ENCODE measurements around the gene NCKIPSD. TPM values are rescaled to one million over a fixed set of nuclear protein-coding genes. Genes with fewer than 3 reads are reported as not detected.

The NCKIPSD gene
- total RNA-seq, 3 donors from 2014 or later (not counting 1 experiment from before 2014, with no cell fraction given), result 12.2 to 14.1 (median 12.8) TPM

DNA sequence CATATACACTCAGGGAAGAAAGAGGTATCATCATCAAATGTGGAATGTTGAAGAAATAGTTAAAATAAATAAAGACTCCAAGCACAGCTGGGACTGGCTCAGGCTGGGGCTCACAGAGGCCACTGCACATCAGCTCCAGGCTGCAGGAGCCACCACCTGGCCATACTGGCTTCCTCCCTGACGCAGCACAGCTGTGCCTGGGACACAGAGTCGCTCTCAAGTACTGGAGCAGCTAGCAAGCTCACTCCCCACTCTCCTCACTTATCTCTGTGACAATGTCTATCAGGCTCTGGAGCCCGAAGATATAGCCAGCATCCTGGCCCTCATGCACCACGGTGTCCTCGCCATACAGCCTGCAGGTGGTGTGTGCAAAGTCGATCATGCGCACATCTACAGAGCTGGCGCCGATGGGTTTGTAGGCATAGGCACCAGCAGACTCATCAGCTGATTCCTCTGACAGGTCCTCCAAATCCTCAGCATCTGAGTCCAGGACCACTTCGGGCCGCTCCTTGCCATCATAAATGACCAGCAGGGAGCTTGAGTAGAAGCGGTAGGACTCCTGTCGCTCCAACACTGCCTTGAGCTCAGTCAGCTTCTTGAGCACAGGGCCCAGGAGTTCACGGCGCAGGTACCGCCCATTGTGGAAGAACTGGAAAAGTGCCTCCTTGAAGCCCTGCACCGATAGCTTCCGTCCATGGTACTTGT lies 2.5 kb upstream of the NCKIPSD start:
- Histone ChIP-seq H3K4me3 (ENCODE audit: low read length) (no peak overlapping the region), H3K4me1 (ENCODE audit: control insufficient read depth, insufficient read depth, low read length) (peaks cover 23% of the 10 kb centered on the region), H3K36me3 (ENCODE audit: control insufficient read depth, insufficient read depth, low read length) (peaks cover 46% of the 10 kb centered on the region), H3K27ac (ENCODE audit: low read length) (no peak overlapping the region), H3K9me3 (ENCODE audit: control insufficient read depth, insufficient read depth, low read length) (no peaks in the 10 kb centered on the region), H3K27me3 (ENCODE audit: control insufficient read depth, insufficient read depth, low read length) (no peaks in the 10 kb centered on the region)
- Mint-ChIP-seq H3K36me3 (peaks cover 6% of the 10 kb centered on the region), H3K4me3 (no peak overlapping the region), H3K27ac (peak overlapping the region in 1 of 2 donors; percentile 36), H3K4me1 (peaks cover 26 to 36% of the 10 kb centered on the region in 2 donors), H3K27me3 (ENCODE audit: low read depth in 2 of 2) (no peaks in the 10 kb centered on the region), H3K9me3 (no peaks in the 10 kb centered on the region)
- TF ChIP-seq, protein P1, sequence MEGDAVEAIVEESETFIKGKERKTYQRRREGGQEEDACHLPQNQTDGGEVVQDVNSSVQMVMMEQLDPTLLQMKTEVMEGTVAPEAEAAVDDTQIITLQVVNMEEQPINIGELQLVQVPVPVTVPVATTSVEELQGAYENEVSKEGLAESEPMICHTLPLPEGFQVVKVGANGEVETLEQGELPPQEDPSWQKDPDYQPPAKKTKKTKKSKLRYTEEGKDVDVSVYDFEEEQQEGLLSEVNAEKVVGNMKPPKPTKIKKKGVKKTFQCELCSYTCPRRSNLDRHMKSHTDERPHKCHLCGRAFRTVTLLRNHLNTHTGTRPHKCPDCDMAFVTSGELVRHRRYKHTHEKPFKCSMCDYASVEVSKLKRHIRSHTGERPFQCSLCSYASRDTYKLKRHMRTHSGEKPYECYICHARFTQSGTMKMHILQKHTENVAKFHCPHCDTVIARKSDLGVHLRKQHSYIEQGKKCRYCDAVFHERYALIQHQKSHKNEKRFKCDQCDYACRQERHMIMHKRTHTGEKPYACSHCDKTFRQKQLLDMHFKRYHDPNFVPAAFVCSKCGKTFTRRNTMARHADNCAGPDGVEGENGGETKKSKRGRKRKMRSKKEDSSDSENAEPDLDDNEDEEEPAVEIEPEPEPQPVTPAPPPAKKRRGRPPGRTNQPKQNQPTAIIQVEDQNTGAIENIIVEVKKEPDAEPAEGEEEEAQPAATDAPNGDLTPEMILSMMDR (IDR thresholded peaks at IDR 0.05), result no peak
- WGBS (ENCODE audit: insufficient coverage), result 95% methylated on average over 18 of the region's 18 CpGs
- intact Hi-C loops (cut with micrococcal nuclease), result loop anchor here (5.0 kb wide), 1 partner anchor 404 kb away; the partner anchor contains the start of gene QRICH1
- DNase-seq (no peak), ATAC-seq (no peak)

DNA sequence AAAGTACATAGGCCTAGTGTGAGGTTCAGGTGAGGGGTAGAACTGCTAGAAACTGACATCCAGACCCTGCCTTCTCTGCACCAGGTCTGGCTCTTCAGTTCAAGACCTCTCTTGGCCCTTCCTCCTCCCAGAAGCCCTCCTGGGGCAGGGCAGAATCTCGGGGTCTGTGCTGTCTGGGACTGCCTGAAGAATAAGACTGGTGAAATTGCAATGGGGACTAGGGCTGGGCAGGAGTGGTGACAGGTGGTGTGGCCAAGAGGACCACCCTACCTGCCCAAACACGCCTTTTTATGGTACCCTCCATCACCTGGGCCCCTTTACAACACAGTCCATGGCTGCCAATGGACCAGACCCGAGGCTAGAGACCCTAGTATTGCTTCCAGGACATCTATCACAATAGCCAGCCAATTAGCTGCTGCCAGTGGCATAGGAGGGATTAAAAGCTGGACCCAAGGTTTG lies 1.5 kb upstream of the NCKIPSD start:
- TF ChIP-seq, protein P1 (IDR thresholded peaks at IDR 0.05), result no peak
- Histone ChIP-seq H3K9me3 (ENCODE audit: control insufficient read depth, insufficient read depth, low read length) (no peaks in the 10 kb centered on the region), H3K36me3 (ENCODE audit: control insufficient read depth, insufficient read depth, low read length) (peaks cover 37% of the 10 kb centered on the region), H3K27ac (ENCODE audit: low read length) (no peak overlapping the region), H3K4me3 (ENCODE audit: low read length) (no peak overlapping the region), H3K27me3 (ENCODE audit: control insufficient read depth, insufficient read depth, low read length) (no peaks in the 10 kb centered on the region), H3K4me1 (ENCODE audit: control insufficient read depth, insufficient read depth, low read length) (peaks cover 23% of the 10 kb centered on the region)
- no peak for ATAC-seq
- WGBS (ENCODE audit: insufficient coverage), result 62% methylated on average over 3 of the region's 3 CpGs
- intact Hi-C loops (cut with micrococcal nuclease), result loop anchor here (5.0 kb wide), 1 partner anchor 405 kb away; the partner anchor contains the start of gene QRICH1
- H3K9me3 Mint-ChIP-seq, result no peaks in the 10 kb centered on the region
- H3K27me3 Mint-ChIP-seq (ENCODE audit: low read depth in 2 of 2), result no peaks in the 10 kb centered on the region
- no peak for DNase-seq
- H3K27ac Mint-ChIP-seq, result no peak overlapping the region
- H3K4me3 Mint-ChIP-seq, result no peak overlapping the region
- H3K4me1 Mint-ChIP-seq, result peaks cover 26 to 31% of the 10 kb centered on the region in 2 donors
- H3K36me3 Mint-ChIP-seq, result peaks cover 6% of the 10 kb centered on the region

DNA sequence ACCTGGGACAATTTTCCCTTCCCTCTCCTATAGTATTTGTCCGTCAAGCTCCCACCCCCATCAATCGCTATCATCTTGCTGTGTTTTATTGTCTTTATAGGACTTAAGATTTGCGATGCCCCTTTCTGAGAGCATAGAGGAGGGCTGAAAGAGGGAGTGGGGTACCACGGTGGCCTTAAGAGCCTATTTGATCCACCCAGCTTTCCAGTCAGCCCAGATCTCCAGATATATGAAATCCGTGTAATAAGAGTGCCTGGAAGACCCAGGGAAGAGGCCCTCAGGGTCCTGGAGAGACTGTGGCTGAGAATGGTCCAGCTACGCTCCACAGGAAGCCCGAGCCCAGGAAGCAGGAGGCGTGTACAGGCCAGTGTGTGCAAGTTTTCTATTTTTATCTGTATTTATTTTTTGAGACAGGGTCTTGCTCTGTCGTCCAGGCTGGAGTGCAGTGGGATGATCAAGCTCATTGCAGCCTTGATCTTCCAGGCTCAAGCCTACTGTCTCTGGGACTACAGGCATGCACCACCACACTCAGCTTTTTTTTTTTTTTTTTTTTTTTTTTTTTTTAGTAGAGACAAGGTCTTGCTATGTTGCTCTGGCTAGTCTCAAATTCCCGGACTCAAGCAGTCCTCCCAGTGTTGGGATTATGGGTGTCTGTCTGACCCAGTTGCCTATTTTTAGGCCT lies 964 bp upstream of the NCKIPSD start:
- H3K36me3 ChIP-seq (ENCODE audit: control insufficient read depth, insufficient read depth, low read length), result peaks cover 41% of the 10 kb centered on the region
- no peaks in the 10 kb centered on the region for H3K9me3 ChIP-seq (ENCODE audit: control insufficient read depth, insufficient read depth, low read length)
- no peaks in the 10 kb centered on the region for H3K27me3 ChIP-seq (ENCODE audit: control insufficient read depth, insufficient read depth, low read length)
- ATAC-seq, result no peak
- no peaks in the 10 kb centered on the region for H3K27me3 Mint-ChIP-seq (ENCODE audit: low read depth in 2 of 2)
- DNase-seq, result no peak
- H3K36me3 Mint-ChIP-seq, result peaks cover 6% of the 10 kb centered on the region
- WGBS (ENCODE audit: insufficient coverage), result 79% methylated on average over 8 of the region's 10 CpGs
- H3K27ac Mint-ChIP-seq, result peak overlapping the region; percentile 78 to 93
- TF ChIP-seq, protein P1 (IDR thresholded peaks at IDR 0.05), result no peak
- H3K4me1 ChIP-seq (ENCODE audit: control insufficient read depth, insufficient read depth, low read length), result peaks cover 23% of the 10 kb centered on the region
- intact Hi-C loops (cut with micrococcal nuclease), result loop anchor here (5.0 kb wide), 1 partner anchor 406 kb away; the partner anchor contains the start of gene QRICH1
- H3K27ac ChIP-seq (ENCODE audit: low read length), result no peak overlapping the region
- no peak overlapping the region for H3K4me3 ChIP-seq (ENCODE audit: low read length)
- H3K4me3 Mint-ChIP-seq, result peak overlapping the region; percentile 93
- H3K9me3 Mint-ChIP-seq, result no peaks in the 10 kb centered on the region
- peaks cover 26 to 31% of the 10 kb centered on the region in 2 donors for H3K4me1 Mint-ChIP-seq
